ENCODE measurements around the gene SMIM14.

SMIM14 gene

DNA sequence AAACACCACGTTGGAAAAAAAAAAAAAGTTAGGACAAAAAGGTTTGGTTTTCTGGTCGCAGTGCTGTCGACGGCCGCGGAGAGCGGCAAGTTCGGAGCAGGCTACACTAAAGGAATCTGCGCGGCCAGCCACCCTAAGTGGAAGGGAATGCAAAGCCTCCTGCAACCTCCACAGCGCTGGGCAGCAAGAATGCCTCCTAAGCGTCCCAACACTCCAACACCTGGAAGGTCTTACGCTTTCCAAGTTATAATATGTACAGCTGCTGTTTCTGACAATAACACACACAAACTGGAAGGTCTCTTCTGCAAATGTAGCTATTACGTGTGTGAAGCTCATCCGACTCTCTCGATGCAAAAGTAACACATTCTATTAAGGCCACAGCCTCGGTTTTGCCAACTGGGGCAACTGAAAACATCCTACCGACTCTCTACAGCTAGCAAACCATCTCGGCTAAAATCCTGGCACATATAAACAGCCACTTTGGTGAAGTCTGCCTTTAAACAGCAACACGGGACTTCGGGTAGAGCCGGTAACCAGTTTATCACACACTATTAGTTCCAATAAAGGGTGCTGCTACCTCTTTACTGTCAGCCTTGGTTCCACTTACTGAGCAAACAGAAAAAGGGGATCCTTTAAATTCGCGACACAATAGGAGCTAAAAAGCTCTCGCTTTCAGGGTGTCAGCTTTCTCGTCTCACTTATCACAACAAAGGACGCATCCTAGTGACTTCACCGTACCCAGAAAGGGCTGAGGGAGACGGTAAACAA, 895 bp downstream of the SMIM14 start:
- H3K9me3 ChIP-seq: no peaks in the 10 kb centered on the region
- H3K27me3 ChIP-seq: no peaks in the 10 kb centered on the region
- peaks cover 27 to 31% of the 10 kb centered on the region in 2 experiments for H3K4me1 ChIP-seq (ENCODE audit: control insufficient read depth in 1 of 2, insufficient read depth in 1 of 2, low read depth in 1 of 2, low read length in 1 of 2)
- TF ChIP-seq, protein P1, sequence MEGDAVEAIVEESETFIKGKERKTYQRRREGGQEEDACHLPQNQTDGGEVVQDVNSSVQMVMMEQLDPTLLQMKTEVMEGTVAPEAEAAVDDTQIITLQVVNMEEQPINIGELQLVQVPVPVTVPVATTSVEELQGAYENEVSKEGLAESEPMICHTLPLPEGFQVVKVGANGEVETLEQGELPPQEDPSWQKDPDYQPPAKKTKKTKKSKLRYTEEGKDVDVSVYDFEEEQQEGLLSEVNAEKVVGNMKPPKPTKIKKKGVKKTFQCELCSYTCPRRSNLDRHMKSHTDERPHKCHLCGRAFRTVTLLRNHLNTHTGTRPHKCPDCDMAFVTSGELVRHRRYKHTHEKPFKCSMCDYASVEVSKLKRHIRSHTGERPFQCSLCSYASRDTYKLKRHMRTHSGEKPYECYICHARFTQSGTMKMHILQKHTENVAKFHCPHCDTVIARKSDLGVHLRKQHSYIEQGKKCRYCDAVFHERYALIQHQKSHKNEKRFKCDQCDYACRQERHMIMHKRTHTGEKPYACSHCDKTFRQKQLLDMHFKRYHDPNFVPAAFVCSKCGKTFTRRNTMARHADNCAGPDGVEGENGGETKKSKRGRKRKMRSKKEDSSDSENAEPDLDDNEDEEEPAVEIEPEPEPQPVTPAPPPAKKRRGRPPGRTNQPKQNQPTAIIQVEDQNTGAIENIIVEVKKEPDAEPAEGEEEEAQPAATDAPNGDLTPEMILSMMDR (IDR thresholded peaks at IDR 0.05): no peak
- no peaks in the 10 kb centered on the region for H3K36me3 ChIP-seq
- H3K27ac ChIP-seq: peak overlapping the region; percentile 97
- H3K4me3 ChIP-seq (ENCODE audit: low read depth in 1 of 2, low read length in 1 of 2): peak overlapping the region; percentile 87 to 88

DNA sequence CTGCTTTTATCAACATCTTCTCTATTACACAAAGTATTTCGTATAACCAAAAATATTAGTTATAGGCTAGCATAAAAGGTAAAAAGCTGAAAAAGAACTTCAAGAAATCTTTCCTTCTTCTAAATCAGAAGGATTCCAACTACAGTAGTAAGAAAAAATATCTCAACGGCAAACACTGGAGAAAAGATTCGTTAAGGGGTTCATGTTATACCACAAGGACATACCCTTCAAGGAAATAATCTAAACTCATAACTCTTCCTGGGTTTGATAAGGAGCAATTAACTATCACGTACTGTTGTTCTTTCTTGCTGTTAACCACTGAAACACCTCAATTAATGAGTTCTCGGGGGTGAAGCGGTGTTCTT, 1.5 kb downstream of the SMIM14 start:
- Histone ChIP-seq H3K27me3 (no peaks in the 10 kb centered on the region), H3K36me3 (no peaks in the 10 kb centered on the region), H3K4me3 (ENCODE audit: low read depth in 1 of 2, low read length in 1 of 2) (peak overlapping the region; percentile 87 to 88), H3K4me1 (ENCODE audit: control insufficient read depth in 1 of 2, insufficient read depth in 1 of 2, low read depth in 1 of 2, low read length in 1 of 2) (peaks cover 27 to 31% of the 10 kb centered on the region in 2 experiments), H3K27ac (peak overlapping the region; percentile 97), H3K9me3 (no peaks in the 10 kb centered on the region)
- TF ChIP-seq, protein P1 (IDR thresholded peaks at IDR 0.05): no peak

DNA sequence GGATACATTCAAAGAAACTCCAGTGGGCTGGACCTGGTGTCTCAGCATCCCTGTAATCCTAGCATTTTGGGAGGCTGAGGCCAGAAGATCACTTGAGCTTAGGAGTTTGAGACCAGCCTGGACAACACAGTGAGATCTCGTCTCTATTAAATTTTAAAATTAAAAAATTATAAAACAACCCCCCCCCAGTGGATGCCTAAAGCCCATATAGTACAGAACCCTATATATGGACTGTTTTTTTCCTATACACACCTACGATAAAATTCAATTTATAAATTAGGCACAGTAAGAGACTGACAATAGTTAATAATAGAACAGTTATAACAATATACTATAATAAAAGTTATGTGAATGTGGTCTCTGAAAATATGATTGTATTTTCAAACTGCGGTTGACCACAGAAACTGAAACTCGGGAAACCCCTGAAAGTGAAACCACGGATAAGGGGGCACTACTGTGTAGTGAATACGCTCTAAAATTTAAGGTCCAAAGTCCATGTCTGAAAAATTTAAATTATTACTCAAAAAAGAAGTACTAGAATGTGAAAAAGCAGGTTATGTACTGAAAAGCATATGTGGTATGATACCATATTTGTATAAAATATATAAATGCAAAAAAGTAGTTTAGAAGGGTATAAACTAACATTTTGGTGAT, 2.0 kb downstream of the SMIM14 start:
- Histone ChIP-seq H3K27me3 (no peaks in the 10 kb centered on the region), H3K9me3 (no peaks in the 10 kb centered on the region), H3K36me3 (no peaks in the 10 kb centered on the region), H3K27ac (no peak overlapping the region), H3K4me3 (ENCODE audit: low read depth in 1 of 2, low read length in 1 of 2) (peak overlapping the region in 1 of 2 experiments; percentile 88), H3K4me1 (ENCODE audit: control insufficient read depth in 1 of 2, insufficient read depth in 1 of 2, low read depth in 1 of 2, low read length in 1 of 2) (peaks cover 27 to 31% of the 10 kb centered on the region in 2 experiments)
- TF ChIP-seq, protein P1 (IDR thresholded peaks at IDR 0.05): no peak

DNA sequence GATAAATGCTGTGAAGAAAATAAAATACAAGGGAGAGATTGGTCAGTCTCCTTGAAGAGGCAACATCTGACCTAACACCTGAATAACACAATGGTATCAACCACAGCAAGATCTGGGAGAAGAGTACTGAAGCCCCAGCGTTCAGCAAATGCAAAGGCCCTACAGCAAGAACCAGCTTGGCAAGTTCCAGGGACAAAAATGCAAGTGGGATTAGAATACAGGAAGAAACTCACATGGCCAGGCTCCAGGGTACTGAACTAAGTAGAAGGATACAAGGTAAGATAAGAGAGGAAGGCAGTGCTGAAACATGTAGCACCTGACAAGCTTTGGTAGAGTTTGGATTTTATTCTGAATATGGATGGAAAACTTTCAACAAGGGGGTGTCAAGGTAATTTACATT, 3.6 kb downstream of the SMIM14 start:
- TF ChIP-seq, protein P1 (IDR thresholded peaks at IDR 0.05): no peak
- Histone ChIP-seq H3K36me3 (no peaks in the 10 kb centered on the region), H3K27ac (no peak overlapping the region), H3K27me3 (no peaks in the 10 kb centered on the region), H3K4me3 (ENCODE audit: low read depth in 1 of 2, low read length in 1 of 2) (no peak overlapping the region), H3K4me1 (ENCODE audit: control insufficient read depth in 1 of 2, insufficient read depth in 1 of 2, low read depth in 1 of 2, low read length in 1 of 2) (peaks cover 26 to 27% of the 10 kb centered on the region in 2 experiments), H3K9me3 (no peaks in the 10 kb centered on the region)

DNA sequence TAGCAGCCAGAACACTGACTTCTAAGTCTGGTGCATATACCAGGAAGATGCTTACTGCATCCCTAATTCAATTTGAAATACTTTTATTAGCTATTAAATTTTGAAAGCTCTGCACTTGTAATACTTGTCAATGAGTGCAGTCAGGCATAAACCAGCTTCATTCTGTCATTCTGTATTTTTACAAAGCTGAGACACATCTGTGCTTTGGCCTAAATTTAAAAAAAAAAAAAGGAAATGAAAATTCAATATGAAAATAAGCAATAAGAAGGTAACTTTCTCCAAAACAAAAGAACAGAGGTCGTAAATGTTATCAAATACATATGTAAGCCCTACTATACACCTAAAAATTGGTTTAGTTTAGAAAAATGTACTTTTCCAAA, 7.0 kb downstream of the SMIM14 start:
- Histone ChIP-seq H3K4me3 (ENCODE audit: low read depth in 1 of 2, low read length in 1 of 2) (no peak overlapping the region), H3K27ac (no peak overlapping the region), H3K36me3 (peaks cover 4% of the 10 kb centered on the region), H3K27me3 (no peaks in the 10 kb centered on the region), H3K9me3 (no peaks in the 10 kb centered on the region), H3K4me1 (ENCODE audit: control insufficient read depth in 1 of 2, insufficient read depth in 1 of 2, low read depth in 1 of 2, low read length in 1 of 2) (peaks cover 1 to 3% of the 10 kb centered on the region in 2 experiments)
- TF ChIP-seq, protein P1 (IDR thresholded peaks at IDR 0.05): no peak

Data from neutrophil (primary cell).